ENCODE results near the gene TCP11.

The TCP11 gene

DNA sequence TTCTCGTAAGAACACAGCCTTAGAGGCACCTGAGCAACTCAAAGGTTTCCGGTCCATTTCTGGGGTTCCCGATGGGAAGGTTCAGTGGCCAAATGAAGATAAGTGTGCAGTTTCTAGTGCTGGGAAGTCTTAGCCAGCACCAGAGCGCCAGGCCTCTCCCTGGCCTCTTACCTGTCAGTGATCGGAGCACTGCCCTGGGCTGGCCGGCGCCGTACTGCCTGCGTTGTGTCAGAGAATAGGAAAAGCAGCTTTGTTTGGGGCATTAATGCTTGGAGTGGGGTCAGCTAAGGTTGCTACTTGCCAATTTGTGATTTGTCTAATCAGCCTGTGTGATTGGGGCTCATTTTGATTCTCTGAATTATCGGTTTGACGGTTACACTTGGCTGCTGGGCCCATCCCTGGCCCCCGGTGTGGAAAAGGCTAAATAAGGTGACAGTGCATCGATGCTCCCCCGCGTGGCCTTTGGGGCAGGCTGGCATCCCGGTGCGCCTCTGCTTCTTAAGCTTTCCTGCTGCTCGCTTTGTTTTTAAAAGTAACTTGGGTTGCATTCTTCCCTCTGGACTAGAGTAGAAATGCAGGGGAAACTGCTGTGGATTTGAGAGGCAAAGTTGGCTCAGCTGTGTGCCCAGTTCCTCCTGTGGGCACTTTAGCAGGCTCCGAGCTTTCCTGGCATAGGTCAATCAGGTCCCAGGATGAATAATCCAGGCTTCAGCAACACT, 51.8 kb downstream of the TCP11 start:
- Histone ChIP-seq H3K9me3 (no peaks in the 10 kb centered on the region), H3K36me3 (peaks cover 86% of the 10 kb centered on the region), H3K27ac (no peak overlapping the region), H3K4me1 (ENCODE audit: control insufficient read depth in 1 of 2, insufficient read depth in 1 of 2, low read depth in 1 of 2, low read length in 1 of 2) (no peaks in the 10 kb centered on the region), H3K27me3 (no peaks in the 10 kb centered on the region), H3K4me3 (ENCODE audit: low read depth in 1 of 2, low read length in 1 of 2) (no peak overlapping the region)
- TF ChIP-seq, protein P1, sequence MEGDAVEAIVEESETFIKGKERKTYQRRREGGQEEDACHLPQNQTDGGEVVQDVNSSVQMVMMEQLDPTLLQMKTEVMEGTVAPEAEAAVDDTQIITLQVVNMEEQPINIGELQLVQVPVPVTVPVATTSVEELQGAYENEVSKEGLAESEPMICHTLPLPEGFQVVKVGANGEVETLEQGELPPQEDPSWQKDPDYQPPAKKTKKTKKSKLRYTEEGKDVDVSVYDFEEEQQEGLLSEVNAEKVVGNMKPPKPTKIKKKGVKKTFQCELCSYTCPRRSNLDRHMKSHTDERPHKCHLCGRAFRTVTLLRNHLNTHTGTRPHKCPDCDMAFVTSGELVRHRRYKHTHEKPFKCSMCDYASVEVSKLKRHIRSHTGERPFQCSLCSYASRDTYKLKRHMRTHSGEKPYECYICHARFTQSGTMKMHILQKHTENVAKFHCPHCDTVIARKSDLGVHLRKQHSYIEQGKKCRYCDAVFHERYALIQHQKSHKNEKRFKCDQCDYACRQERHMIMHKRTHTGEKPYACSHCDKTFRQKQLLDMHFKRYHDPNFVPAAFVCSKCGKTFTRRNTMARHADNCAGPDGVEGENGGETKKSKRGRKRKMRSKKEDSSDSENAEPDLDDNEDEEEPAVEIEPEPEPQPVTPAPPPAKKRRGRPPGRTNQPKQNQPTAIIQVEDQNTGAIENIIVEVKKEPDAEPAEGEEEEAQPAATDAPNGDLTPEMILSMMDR (IDR thresholded peaks at IDR 0.05), result no peak

DNA sequence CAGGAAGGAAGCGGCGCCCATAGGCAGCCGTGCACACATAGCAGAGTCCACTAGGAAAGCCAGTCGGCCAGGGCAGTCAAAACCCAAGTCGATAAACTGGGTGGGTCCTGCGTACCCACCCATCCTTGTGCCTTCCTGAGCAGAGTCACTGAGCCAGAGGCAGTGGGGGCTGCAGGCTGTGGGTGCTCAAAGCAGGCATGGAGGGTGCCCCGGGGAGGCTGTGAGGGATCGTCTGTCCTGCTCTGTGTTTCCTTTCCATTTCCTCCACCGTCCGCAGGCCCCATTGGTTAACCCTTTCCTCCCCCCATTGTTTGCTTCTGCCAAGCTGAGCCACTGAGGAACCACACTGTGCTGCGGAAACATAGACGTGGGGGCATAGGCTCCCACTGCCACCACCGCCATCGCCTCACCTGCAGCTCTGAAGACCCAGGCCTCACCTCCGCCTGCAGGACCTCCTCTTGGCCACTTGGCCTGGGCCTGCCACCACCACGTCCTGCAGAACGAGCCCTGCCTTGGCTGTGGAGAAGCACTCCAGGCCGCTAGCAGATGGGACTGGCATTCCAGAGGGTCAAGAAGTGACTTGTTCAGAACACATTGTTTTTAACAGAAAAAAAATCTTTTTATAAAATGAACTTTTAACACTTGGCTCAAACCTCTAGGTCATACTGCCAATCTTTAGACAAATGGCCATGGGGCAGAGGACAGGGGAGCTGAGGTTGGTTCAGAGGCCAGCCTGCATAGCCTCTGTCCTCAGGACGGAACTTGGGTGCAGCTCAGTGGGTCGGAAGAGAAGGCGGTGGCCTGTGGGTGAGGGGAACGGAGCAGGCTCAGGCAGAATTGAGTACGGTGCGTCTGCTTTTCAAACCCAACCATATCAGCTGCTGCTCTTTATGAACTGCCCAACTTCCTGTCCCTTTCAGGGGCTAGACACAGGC, 52.6 kb downstream of the TCP11 start:
- H3K36me3 ChIP-seq, result peaks cover 94% of the 10 kb centered on the region
- TF ChIP-seq, protein P1 (IDR thresholded peaks at IDR 0.05), result no peak
- H3K27me3 ChIP-seq, result no peaks in the 10 kb centered on the region
- H3K4me1 ChIP-seq (ENCODE audit: control insufficient read depth in 1 of 2, insufficient read depth in 1 of 2, low read depth in 1 of 2, low read length in 1 of 2), result no peaks in the 10 kb centered on the region
- no peak overlapping the region for H3K27ac ChIP-seq
- no peak overlapping the region for H3K4me3 ChIP-seq (ENCODE audit: low read depth in 1 of 2, low read length in 1 of 2)
- H3K9me3 ChIP-seq, result no peaks in the 10 kb centered on the region

DNA sequence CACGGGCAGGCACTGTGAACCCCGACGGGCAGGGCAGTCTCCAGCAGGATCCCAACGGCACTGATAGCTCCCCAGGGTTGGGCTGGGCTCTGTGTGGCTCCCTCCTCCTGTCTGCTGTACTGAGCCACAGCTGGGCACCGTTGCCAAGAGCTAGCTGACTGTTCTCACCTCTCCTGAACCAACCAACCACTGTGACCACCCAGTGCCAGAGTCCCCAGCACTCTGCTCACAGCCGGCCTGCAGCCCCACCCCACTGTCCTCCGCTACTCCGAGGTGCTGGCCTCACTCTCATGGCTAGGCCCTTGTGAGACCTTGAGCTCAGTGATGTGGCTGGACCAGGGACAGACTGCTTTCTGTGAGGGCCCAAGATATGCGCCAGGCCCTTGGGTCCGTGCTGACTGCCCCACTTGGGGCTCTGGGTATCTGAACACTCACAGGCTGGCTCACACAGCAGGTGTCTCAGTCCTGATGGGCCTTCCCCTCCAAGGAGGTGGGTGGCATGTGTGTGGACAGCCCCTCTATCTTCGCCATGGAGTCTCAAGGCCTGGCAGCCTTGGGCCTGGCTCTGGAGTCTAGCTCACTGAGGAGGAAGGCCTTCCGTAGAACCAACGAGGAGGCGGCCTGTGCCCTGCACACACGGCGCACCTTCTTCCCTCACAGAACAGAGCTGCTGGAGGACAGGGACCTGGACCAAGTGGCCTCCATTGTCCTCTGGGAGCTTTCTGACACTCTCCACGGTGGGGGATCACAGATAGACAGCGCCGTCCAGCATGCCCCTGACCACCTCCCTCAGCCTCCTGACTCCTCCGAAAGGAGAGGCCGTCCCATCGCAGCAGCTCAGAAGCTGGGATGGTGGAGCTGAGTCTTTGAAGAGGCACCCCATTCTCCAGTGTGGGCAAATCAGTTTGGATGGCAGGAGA, 53.5 kb downstream of the TCP11 start:
- no peaks in the 10 kb centered on the region for H3K27me3 ChIP-seq
- H3K4me1 ChIP-seq (ENCODE audit: control insufficient read depth in 1 of 2, insufficient read depth in 1 of 2, low read depth in 1 of 2, low read length in 1 of 2), result no peaks in the 10 kb centered on the region
- TF ChIP-seq, protein P1 (IDR thresholded peaks at IDR 0.05), result no peak
- H3K9me3 ChIP-seq, result no peaks in the 10 kb centered on the region
- no peak overlapping the region for H3K4me3 ChIP-seq (ENCODE audit: low read depth in 1 of 2, low read length in 1 of 2)
- no peak overlapping the region for H3K27ac ChIP-seq
- peaks cover 100% of the 10 kb centered on the region for H3K36me3 ChIP-seq

DNA sequence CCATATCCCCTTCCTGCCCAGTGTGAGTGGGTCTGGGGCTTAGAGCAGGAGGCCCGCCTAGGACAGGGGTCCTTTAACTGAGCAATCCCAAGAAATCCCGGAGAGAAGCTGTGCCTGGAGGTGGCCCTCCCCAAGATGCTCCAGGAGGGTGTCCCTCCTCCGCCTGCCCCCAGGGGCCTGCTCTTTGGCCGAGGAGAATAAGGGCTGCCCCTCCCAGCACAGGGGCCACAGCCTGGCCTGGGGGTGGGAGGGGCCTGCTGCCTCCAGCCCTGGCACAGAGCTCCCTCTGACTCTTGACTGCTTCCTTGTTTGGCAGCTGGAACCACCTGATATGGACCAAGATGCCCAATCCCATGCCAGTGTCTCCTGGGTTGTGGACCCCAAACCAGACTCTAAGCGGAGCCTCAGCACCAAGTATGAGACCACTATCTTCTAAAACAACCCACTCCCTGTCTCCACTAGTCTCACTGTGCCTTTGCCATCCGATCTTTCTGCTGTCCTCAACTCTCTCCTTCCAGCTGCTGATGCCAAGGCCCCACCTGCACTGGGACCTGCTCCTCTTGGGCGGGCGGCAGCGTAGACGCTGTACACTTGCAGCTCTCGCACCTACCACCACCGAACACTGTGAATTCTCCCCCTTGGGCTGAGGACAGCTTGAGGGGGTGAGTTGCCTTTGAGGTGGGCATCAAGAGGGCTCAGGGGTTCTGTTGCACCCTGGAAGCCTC, 54.3 kb downstream of the TCP11 start:
- TF ChIP-seq, protein P1 (IDR thresholded peaks at IDR 0.05), result no peak
- no peaks in the 10 kb centered on the region for H3K4me1 ChIP-seq (ENCODE audit: control insufficient read depth in 1 of 2, insufficient read depth in 1 of 2, low read depth in 1 of 2, low read length in 1 of 2)
- no peaks in the 10 kb centered on the region for H3K27me3 ChIP-seq
- no peak overlapping the region for H3K27ac ChIP-seq
- H3K9me3 ChIP-seq, result no peaks in the 10 kb centered on the region
- no peak overlapping the region for H3K4me3 ChIP-seq (ENCODE audit: low read depth in 1 of 2, low read length in 1 of 2)
- peaks cover 100% of the 10 kb centered on the region for H3K36me3 ChIP-seq

DNA sequence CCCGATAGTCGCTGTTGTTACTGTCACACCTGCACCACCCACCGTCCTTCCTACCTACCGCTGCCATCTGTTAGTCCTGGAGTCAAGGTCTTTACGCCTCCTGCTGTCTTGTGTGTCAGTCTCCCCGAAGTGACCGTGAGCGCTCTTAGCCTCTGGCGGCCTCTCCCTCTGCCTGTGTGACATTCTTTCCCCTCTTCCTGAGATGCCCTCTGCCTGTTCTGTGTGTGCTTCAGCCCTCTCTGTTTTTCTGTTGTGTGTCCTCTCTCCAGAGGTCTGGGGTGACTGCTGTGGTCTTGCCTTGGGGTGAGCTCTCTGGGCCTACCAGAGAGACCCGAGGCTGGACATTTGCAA, 54.9 kb downstream of the TCP11 start:
- Histone ChIP-seq H3K36me3 (peaks cover 100% of the 10 kb centered on the region), H3K9me3 (no peaks in the 10 kb centered on the region), H3K27me3 (no peaks in the 10 kb centered on the region), H3K27ac (no peak overlapping the region), H3K4me1 (ENCODE audit: control insufficient read depth in 1 of 2, insufficient read depth in 1 of 2, low read depth in 1 of 2, low read length in 1 of 2) (no peaks in the 10 kb centered on the region), H3K4me3 (ENCODE audit: low read depth in 1 of 2, low read length in 1 of 2) (no peak overlapping the region)
- TF ChIP-seq, protein P1 (IDR thresholded peaks at IDR 0.05), result no peak

All from neutrophil (primary cell).